Measurements from ENCODE around the gene ALMS1. TPM values are rescaled to one million over a fixed set of nuclear protein-coding genes. Genes with fewer than 3 reads are reported as not detected.

The ALMS1 gene
- total and polyA plus RNA-seq, 3 experiments from 2014 or later = 4.1 to 20.1 (median 18.8) TPM

DNA sequence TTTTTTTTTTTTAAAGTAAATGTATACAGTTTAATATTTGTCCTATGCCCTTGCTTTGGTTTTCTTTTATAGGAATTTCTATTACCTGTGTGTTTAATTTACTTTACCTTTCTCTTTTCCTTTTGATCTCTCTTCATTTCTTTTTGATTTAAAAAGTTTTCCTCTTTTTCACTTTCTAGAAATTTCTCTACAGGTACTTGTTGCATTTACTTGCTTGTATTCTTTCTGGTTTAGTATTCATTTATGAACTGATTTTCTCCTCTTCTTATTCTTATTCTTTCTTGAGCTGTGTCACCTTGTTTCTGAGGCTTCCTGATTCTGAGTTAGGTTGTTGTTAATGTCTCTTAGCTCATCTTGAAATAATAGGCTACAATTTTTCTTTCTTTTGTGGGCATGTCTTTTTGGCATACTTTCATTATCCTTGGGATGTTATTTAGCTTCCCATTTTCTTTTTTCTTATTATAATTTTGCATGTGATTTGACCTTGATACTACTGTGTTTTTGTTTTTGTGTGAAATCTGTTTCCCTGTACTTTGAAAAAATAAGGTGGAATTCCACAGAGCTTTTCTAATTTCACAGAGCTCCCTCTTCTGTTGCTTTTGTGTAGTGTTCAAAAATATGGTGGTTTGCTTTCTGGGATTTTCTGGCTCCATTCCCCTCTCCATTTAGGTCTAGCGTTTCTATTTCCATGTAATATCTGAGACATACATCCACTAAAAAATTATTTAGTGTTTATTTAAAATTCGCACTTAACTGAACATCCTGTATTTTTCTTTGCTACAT lies 25.5 kb upstream of the ALMS1 start:
- ChIA-PET POLR2A (no interaction called here), CTCF (interaction anchor here (0.7 kb wide), 1 partner anchor 13 kb away, joined by 3 read pairs; no protein-coding TSS in a partner anchor)
- Mint-ChIP-seq H3K4me1 (no peaks in the 10 kb centered on the region), H3K4me3 (no peak overlapping the region), H3K27me3 (peaks cover 6 to 36% of the 10 kb centered on the region in 2 donors), H3K27ac (no peak overlapping the region), H3K36me3 (peaks cover 0 to 5% (median 0%) of the 10 kb centered on the region in 3 donors), H3K9me3 (peaks cover 0 to 3% (median 0%) of the 10 kb centered on the region in 5 donors)
- no peak for DNase-seq
- H3K27me3 ChIP-seq (ENCODE audit: insufficient read depth, low read length, poor library complexity, severe bottlenecking) = no peaks in the 10 kb centered on the region
- no peak overlapping the region for H3K27ac ChIP-seq (ENCODE audit: low read depth, low read length)
- no peak overlapping the region for H3K4me3 ChIP-seq (ENCODE audit: low read length)
- no peaks in the 10 kb centered on the region for H3K36me3 ChIP-seq (ENCODE audit: insufficient read depth, low read length)
- H3K4me1 ChIP-seq (ENCODE audit: insufficient read depth, low read length) = no peaks in the 10 kb centered on the region
- no peaks in the 10 kb centered on the region for H3K9me3 ChIP-seq (ENCODE audit: low read length)

DNA sequence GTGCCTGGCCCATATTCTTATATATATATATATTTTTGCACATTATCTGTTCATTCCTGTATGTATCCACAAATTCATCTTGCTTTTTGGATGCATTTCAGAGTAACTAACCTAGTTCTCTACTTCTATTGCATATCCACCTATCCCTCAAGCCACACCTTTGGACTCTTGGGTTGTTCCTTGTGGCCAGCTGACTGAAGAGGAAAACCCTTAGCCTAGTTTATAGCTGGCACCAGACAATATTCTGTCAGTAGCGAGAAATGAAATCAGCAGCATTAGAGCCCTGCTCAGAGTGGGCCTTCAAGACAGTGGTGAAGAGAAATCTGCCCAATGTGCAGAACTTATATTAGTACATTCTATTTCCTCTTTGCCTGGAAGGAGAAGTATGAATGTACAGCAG lies 19.6 kb upstream of the ALMS1 start:
- H3K9me3 ChIP-seq (ENCODE audit: low read length) = no peaks in the 10 kb centered on the region
- ChIA-PET POLR2A (no interaction called here), CTCF (no interaction called here)
- no peak overlapping the region for H3K27ac ChIP-seq (ENCODE audit: low read depth, low read length)
- no peaks in the 10 kb centered on the region for H3K36me3 ChIP-seq (ENCODE audit: insufficient read depth, low read length)
- Mint-ChIP-seq H3K4me1 (no peaks in the 10 kb centered on the region), H3K4me3 (no peak overlapping the region), H3K9me3 (peaks cover 0 to 4% (median 0%) of the 10 kb centered on the region in 5 donors), H3K36me3 (no peaks in the 10 kb centered on the region), H3K27me3 (peaks cover 8 to 32% of the 10 kb centered on the region in 2 donors), H3K27ac (no peak overlapping the region)
- no peaks in the 10 kb centered on the region for H3K4me1 ChIP-seq (ENCODE audit: insufficient read depth, low read length)
- no peak for DNase-seq
- H3K4me3 ChIP-seq (ENCODE audit: low read length) = no peak overlapping the region
- no peaks in the 10 kb centered on the region for H3K27me3 ChIP-seq (ENCODE audit: insufficient read depth, low read length, poor library complexity, severe bottlenecking)

DNA sequence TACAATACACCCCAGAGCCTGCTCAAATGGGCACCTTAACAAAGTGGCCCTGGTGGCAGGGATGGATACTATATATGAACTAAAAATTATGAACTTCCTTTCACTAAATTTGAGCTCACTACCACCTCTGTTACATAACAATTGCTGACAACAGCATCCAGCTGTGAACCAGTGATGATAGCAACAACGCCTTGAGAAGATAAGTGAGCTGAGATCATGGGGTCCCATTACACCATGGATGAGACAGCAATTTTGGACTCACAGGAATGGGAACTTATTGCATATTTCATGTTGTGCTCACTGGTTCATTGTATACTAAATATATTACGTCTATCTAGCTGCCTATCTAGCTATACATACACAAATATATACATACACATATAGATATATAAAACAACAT lies 16.9 kb upstream of the ALMS1 start:
- Mint-ChIP-seq H3K9me3 (peaks cover 0 to 4% (median 0%) of the 10 kb centered on the region in 5 donors), H3K36me3 (no peaks in the 10 kb centered on the region), H3K27ac (no peak overlapping the region), H3K4me3 (no peak overlapping the region), H3K27me3 (peaks cover 11 to 16% of the 10 kb centered on the region in 2 donors), H3K4me1 (no peaks in the 10 kb centered on the region)
- ChIA-PET CTCF (interaction anchor here (1.1 kb wide), 1 partner anchor 78 kb away, joined by 3 read pairs; no protein-coding TSS in a partner anchor), POLR2A (interaction anchor here (0.6 kb wide), 1 partner anchor 16 kb away, joined by 3 read pairs; no protein-coding TSS in a partner anchor)
- Histone ChIP-seq H3K4me1 (ENCODE audit: insufficient read depth, low read length) (no peaks in the 10 kb centered on the region), H3K9me3 (ENCODE audit: low read length) (no peaks in the 10 kb centered on the region), H3K4me3 (ENCODE audit: low read length) (no peak overlapping the region), H3K27me3 (ENCODE audit: insufficient read depth, low read length, poor library complexity, severe bottlenecking) (no peaks in the 10 kb centered on the region), H3K27ac (ENCODE audit: low read depth, low read length) (no peak overlapping the region), H3K36me3 (ENCODE audit: insufficient read depth, low read length) (no peaks in the 10 kb centered on the region)
- DNase-seq = no peak

DNA sequence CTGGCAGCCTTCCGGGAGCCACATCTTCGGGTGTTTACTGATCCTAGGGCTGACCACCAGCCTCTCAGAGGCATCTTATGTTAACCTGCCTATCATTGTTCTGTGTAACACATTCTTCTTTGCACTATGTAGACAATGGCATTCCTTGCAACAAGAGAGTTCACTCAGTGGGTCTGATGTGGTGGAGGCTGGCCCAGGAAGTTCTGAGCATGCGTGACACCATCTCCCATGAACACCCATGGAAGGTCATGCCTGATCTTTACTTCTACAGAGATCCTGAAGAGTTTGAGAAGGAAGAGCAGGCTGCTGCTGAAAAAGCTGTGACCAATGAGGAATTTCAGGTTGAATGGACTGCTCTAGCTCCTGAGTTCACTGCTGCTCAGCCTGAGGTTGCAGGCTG lies 15.3 kb upstream of the ALMS1 start:
- Mint-ChIP-seq H3K36me3 (peaks cover 0 to 2% (median 0%) of the 10 kb centered on the region in 3 donors), H3K4me1 (no peaks in the 10 kb centered on the region), H3K9me3 (peaks cover 0 to 4% (median 0%) of the 10 kb centered on the region in 5 donors), H3K27ac (no peak overlapping the region), H3K27me3 (peaks cover 16% of the 10 kb centered on the region in 2 donors), H3K4me3 (no peak overlapping the region)
- no peak for DNase-seq
- Histone ChIP-seq H3K9me3 (ENCODE audit: low read length) (no peaks in the 10 kb centered on the region), H3K36me3 (ENCODE audit: insufficient read depth, low read length) (no peaks in the 10 kb centered on the region), H3K4me1 (ENCODE audit: insufficient read depth, low read length) (no peaks in the 10 kb centered on the region), H3K4me3 (ENCODE audit: low read length) (no peak overlapping the region), H3K27me3 (ENCODE audit: insufficient read depth, low read length, poor library complexity, severe bottlenecking) (no peaks in the 10 kb centered on the region), H3K27ac (ENCODE audit: low read depth, low read length) (no peak overlapping the region)
- POLR2A ChIA-PET = no interaction called here
- CTCF ChIA-PET = no interaction called here

DNA sequence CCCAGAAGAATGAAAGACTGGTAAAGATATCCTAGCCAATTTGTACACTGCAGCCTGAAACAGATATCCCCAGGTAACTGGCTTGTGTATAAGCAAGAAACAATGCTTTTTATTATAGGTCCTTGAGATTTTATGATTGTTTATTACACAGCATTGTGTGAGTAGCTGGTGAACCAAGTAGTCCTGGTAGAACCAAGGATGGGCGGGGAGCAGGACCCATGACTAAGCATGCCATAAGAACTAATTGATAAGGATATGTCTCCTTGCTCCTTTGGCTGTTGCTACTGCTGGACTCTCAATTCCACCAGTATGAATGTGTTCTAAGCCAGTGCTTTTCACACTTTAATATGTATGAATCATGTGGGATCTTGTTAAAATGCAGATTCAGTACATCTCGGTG lies 12.3 kb upstream of the ALMS1 start:
- peak overlapping the region in 1 of 7 donors; percentile 27 for H3K4me3 Mint-ChIP-seq
- no peaks in the 10 kb centered on the region for H3K36me3 ChIP-seq (ENCODE audit: insufficient read depth, low read length)
- ChIA-PET CTCF (interaction anchor here (1.2 kb wide), 1 partner anchor 13 kb away, joined by 3 read pairs; no protein-coding TSS in a partner anchor), POLR2A (no interaction called here)
- peaks cover 3 to 8% (median 6%) of the 10 kb centered on the region in 5 donors for H3K9me3 Mint-ChIP-seq
- no peaks in the 10 kb centered on the region for H3K27me3 ChIP-seq (ENCODE audit: insufficient read depth, low read length, poor library complexity, severe bottlenecking)
- DNase-seq = no peak
- no peaks in the 10 kb centered on the region for H3K9me3 ChIP-seq (ENCODE audit: low read length)
- H3K27ac Mint-ChIP-seq = no peak overlapping the region
- H3K36me3 Mint-ChIP-seq = peaks cover 0 to 6% (median 2%) of the 10 kb centered on the region in 3 donors
- H3K4me3 ChIP-seq (ENCODE audit: low read length) = no peak overlapping the region
- H3K4me1 Mint-ChIP-seq = no peaks in the 10 kb centered on the region
- H3K4me1 ChIP-seq (ENCODE audit: insufficient read depth, low read length) = no peaks in the 10 kb centered on the region
- H3K27ac ChIP-seq (ENCODE audit: low read depth, low read length) = no peak overlapping the region
- peaks cover 30 to 33% of the 10 kb centered on the region in 2 donors for H3K27me3 Mint-ChIP-seq

DNA sequence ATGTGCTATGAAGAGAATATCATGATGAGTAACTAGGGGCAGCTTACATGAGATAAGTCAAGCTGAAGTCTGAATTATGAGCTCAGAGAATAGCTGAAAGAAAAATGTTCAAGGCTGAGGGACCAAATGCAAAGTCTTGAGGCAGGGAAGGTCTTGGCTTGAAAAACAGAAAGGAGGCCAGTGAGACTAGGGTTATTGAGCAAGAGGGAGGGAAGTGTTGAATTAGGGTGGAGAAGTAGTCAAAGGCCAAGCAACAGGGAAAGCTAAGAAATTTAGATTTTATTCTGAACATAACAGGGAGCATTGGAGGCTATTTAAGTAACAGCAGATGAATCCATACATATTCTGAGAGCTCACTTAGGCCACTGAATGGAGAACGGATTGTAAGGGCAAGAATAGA lies 11.4 kb upstream of the ALMS1 start:
- no peak for DNase-seq
- ChIA-PET POLR2A (no interaction called here), CTCF (no interaction called here)
- Histone ChIP-seq H3K4me3 (ENCODE audit: low read length) (no peak overlapping the region), H3K36me3 (ENCODE audit: insufficient read depth, low read length) (no peaks in the 10 kb centered on the region), H3K27me3 (ENCODE audit: insufficient read depth, low read length, poor library complexity, severe bottlenecking) (no peaks in the 10 kb centered on the region), H3K27ac (ENCODE audit: low read depth, low read length) (no peak overlapping the region), H3K9me3 (ENCODE audit: low read length) (no peaks in the 10 kb centered on the region), H3K4me1 (ENCODE audit: insufficient read depth, low read length) (no peaks in the 10 kb centered on the region)
- H3K27me3 Mint-ChIP-seq = peaks cover 30 to 38% of the 10 kb centered on the region in 2 donors
- peaks cover 0 to 6% (median 2%) of the 10 kb centered on the region in 3 donors for H3K36me3 Mint-ChIP-seq
- H3K9me3 Mint-ChIP-seq = peaks cover 3 to 8% (median 6%) of the 10 kb centered on the region in 5 donors
- H3K27ac Mint-ChIP-seq = peak overlapping the region in 1 of 8 donors; percentile 31
- no peak overlapping the region for H3K4me3 Mint-ChIP-seq
- H3K4me1 Mint-ChIP-seq = no peaks in the 10 kb centered on the region

DNA sequence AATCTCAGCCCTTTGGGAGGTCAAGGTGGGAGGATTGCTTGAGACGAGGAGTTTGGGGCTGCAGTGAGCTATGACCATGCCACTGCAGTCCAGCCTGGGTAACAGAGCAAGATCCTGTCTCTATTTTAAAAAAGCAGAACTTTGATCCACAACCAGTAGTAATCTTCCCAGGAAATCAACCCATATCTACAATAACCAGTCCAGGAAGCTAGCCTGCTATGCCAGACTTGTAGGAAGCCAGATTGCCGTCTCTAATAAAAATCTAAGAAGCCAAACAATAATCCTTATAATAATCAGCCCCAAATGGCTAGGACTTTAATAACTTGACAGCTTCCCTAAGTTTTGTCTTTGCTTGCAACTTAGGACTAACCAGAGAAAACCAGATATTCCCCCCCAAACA lies 9.0 kb upstream of the ALMS1 start:
- POLR2A ChIA-PET = no interaction called here
- Histone ChIP-seq H3K4me1 (ENCODE audit: insufficient read depth, low read length) (no peaks in the 10 kb centered on the region), H3K4me3 (ENCODE audit: low read length) (no peak overlapping the region), H3K9me3 (ENCODE audit: low read length) (no peaks in the 10 kb centered on the region), H3K27me3 (ENCODE audit: insufficient read depth, low read length, poor library complexity, severe bottlenecking) (no peaks in the 10 kb centered on the region), H3K27ac (ENCODE audit: low read depth, low read length) (no peak overlapping the region), H3K36me3 (ENCODE audit: insufficient read depth, low read length) (no peaks in the 10 kb centered on the region)
- Mint-ChIP-seq H3K4me3 (no peak overlapping the region), H3K9me3 (peaks cover 3 to 8% (median 6%) of the 10 kb centered on the region in 5 donors), H3K4me1 (no peaks in the 10 kb centered on the region), H3K27ac (no peak overlapping the region), H3K36me3 (peaks cover 0 to 6% (median 2%) of the 10 kb centered on the region in 3 donors), H3K27me3 (peaks cover 33 to 54% of the 10 kb centered on the region in 2 donors)
- DNase-seq = no peak
- CTCF ChIA-PET = no interaction called here

DNA sequence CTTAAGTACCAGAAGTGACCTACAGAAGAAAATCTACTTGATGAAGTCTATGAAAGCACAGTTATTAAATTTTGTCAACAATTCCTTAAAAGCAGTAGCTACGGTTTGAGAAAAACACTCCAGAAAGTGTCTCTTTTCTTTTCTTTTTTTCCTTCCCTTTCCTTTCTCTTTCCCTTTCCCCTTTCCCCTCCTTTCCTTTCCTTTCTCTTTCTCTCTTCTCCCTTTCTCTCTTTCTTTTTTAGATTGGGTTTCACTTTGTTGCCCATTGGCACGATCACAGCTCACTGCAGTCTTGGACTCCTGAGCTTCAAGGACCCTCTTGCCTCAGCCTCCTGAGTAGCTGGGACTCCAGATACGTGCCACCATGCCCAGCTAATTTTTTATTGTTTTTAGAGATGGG lies 2.6 kb upstream of the ALMS1 start:
- H3K9me3 ChIP-seq (ENCODE audit: low read length) = no peaks in the 10 kb centered on the region
- Mint-ChIP-seq H3K27ac (peak overlapping the region in 1 of 8 donors; percentile 67), H3K4me3 (no peak overlapping the region), H3K36me3 (peaks cover 0 to 7% (median 0%) of the 10 kb centered on the region in 3 donors), H3K27me3 (peaks cover 9 to 31% of the 10 kb centered on the region in 2 donors), H3K4me1 (peaks cover 23 to 27% (median 25%) of the 10 kb centered on the region in 3 donors), H3K9me3 (no peaks in the 10 kb centered on the region)
- DNase-seq = no peak
- ChIA-PET CTCF (interaction anchor here (1.3 kb wide), 1 partner anchor 11 kb away, joined by 3 read pairs; no protein-coding TSS in a partner anchor), POLR2A (no interaction called here)
- peaks cover 21% of the 10 kb centered on the region for H3K4me1 ChIP-seq (ENCODE audit: insufficient read depth, low read length)
- H3K27me3 ChIP-seq (ENCODE audit: insufficient read depth, low read length, poor library complexity, severe bottlenecking) = no peaks in the 10 kb centered on the region
- no peaks in the 10 kb centered on the region for H3K36me3 ChIP-seq (ENCODE audit: insufficient read depth, low read length)
- H3K4me3 ChIP-seq (ENCODE audit: low read length) = no peak overlapping the region
- H3K27ac ChIP-seq (ENCODE audit: low read depth, low read length) = no peak overlapping the region

All from CD8-positive, alpha-beta memory T cell (primary cell).